Epithelial cell of proximal tubule (primary cell): ENCODE results near the gene PKP2. TPM values are rescaled to one million over a fixed set of nuclear protein-coding genes. Genes with fewer than 3 reads are reported as not detected.

Experiments used
- DNase-seq: peaks from one replicate; pipeline ENCODE4 v3.0.0-alpha.2; 2011; ENCODE audit warnings: low read depth
- H3K4me3 ChIP-seq: 2 replicates; pipeline ENCODE4 v1.5.1; 2011; ENCODE audit warnings: low read depth, mild to moderate bottlenecking, low read length
- CTCF ChIP-seq: conservative IDR thresholded peaks from 2 replicates; pipeline ENCODE4 v1.5.1; 2012; ENCODE audit warnings: low read depth, mild to moderate bottlenecking, low read length
- total RNA-seq: library from RNA; depleted of rRNA; stranded (reverse); fragments of >200 nt; gene quantifications from 2 replicates; pipeline ENCODE4 v1.2.3, GENCODE V29; 2015

Gene PKP2
- total RNA-seq, 1 donor from 2014 or later: 6.5 TPM

- DNase-seq: no peak
- H3K4me3 ChIP-seq: no peak overlapping the region
- TF ChIP-seq CTCF: no peak
Observed at GRCh38 chr12:32794281-32794680, 102.3 kb downstream of the PKP2 start.

- no peak overlapping the region for H3K4me3 ChIP-seq
- TF ChIP-seq CTCF: no peak
- DNase-seq: no peak
Observed at GRCh38 chr12:32789916-32790315, 106.7 kb downstream of the PKP2 start.

GRCh38 chr12:32789446-32789845 lies 107.1 kb downstream of the PKP2 start:
- DNase-seq: no peak
- H3K4me3 ChIP-seq: no peak overlapping the region
- no peak for TF ChIP-seq CTCF

GRCh38 chr12:32788405-32788804 lies 108.2 kb downstream of the PKP2 start:
- DNase-seq: no peak
- TF ChIP-seq CTCF: no peak
- H3K4me3 ChIP-seq: no peak overlapping the region

- DNase-seq: no peak
- TF ChIP-seq CTCF: no peak
- H3K4me3 ChIP-seq: no peak overlapping the region
Observed at GRCh38 chr12:32785557-32785956, 111.0 kb downstream of the PKP2 start.

- no peak for TF ChIP-seq CTCF
- DNase-seq: no peak
- no peak overlapping the region for H3K4me3 ChIP-seq
Observed at GRCh38 chr12:32783029-32783428, 113.5 kb downstream of the PKP2 start.

- TF ChIP-seq CTCF: no peak
- DNase-seq: no peak
- no peak overlapping the region for H3K4me3 ChIP-seq
Observed at GRCh38 chr12:32780071-32780470, 116.5 kb downstream of the PKP2 start.
